OCI-LY3 (cell line): Measurements from ENCODE around the gene OLFM4.

Source experiments
- H2AFZ ChIP-seq: fragments of 200-600, 300-600 bp; shearing (Covaris generic); 2 replicates; pipeline ENCODE4 v1.6.0; 2014; ENCODE audit warnings: antibody characterized with exemption, low read depth, low read length
- H3K27ac ChIP-seq: fragments of 200-600, 300-600 bp; sonication (generic); 2 replicates; pipeline ENCODE4 v1.5.1; 2014; ENCODE audit warnings: mild to moderate bottlenecking, low read length, moderate library complexity, mixed read lengths
- H3K27me3 ChIP-seq: fragments of 200-600, 300-600 bp; sonication (generic); 2 replicates; pipeline ENCODE4 v1.6.1; 2014; ENCODE audit warnings: low read depth, low read length, mixed read lengths
- H3K36me3 ChIP-seq: fragments of 200-600, 300-600 bp; sonication (generic); replicated peaks from 2 replicates; pipeline ENCODE3; 2014; ENCODE audit warnings: low read depth, low read length, mixed read lengths
- H3K4me1 ChIP-seq: fragments of 300-600, 200-600 bp; sonication (generic); 2 replicates; pipeline ENCODE4 v1.6.1; 2014; ENCODE audit warnings: low read length, mixed read lengths
- H3K4me2 ChIP-seq: fragments of 200-600, 300-600 bp; sonication (generic); 2 replicates; pipeline ENCODE4 v1.6.1; 2014; ENCODE audit warnings: low read length, mixed read lengths
- H3K4me3 ChIP-seq: fragments of 300-600, 200-600 bp; sonication (generic); 2 replicates; pipeline ENCODE4 v1.5.1; 2014; ENCODE audit warnings: antibody characterized with exemption, mild to moderate bottlenecking, low read length, moderate library complexity
- H3K79me2 ChIP-seq: fragments of 300-600, 200-600 bp; shearing (Covaris generic); 2 replicates; pipeline ENCODE4 v1.6.1; 2014; ENCODE audit warnings: mild to moderate bottlenecking, low read length, mixed read lengths
- H3K9ac ChIP-seq: fragments of 300-600, 200-600 bp; shearing (Covaris generic); 2 replicates; pipeline ENCODE4 v1.6.0; 2014; ENCODE audit warnings: mild to moderate bottlenecking, low read length, moderate library complexity
- H3K9me3 ChIP-seq: fragments of 200-600, 300-600 bp; shearing (Covaris generic); 2 replicates; pipeline ENCODE4 v1.6.1; 2014; ENCODE audit warnings: low read length, mixed read lengths; ENCODE audit not compliant: insufficient read depth
- H4K20me1 ChIP-seq: fragments of 200-600, 300-600 bp; sonication (generic); 2 replicates; pipeline ENCODE4 v1.6.1; 2016; ENCODE audit warnings: low read length, mixed read lengths; ENCODE audit not compliant: insufficient read depth
- CTCF ChIP-seq: fragments of 200-600, 300-600 bp; sonication (generic); IDR thresholded peaks from 2 replicates; pipeline ENCODE4 v1.5.1; 2014; ENCODE audit warnings: antibody characterized with exemption, low read length, low read depth
- EZH2phosphoT487 ChIP-seq: fragments of 200-600 bp; shearing (Covaris generic); IDR thresholded peaks from 2 replicates; pipeline ENCODE4 v1.6.1; 2018; ENCODE audit warnings: antibody characterized with exemption, mixed run types, low read depth

Gene OLFM4

GRCh38 chr13:53043398-53043797 is 14.8 kb downstream of the OLFM4 start:
- TF ChIP-seq CTCF, result no peak
- TF ChIP-seq EZH2phosphoT487, result no peak
- peaks cover 8% of the 10 kb centered on the region; the same call in 1 of the 2 replicates for H3K4me1 ChIP-seq
- H3K9ac ChIP-seq, result no peak overlapping the region
- no peak overlapping the region for H3K27ac ChIP-seq
- H3K9me3 ChIP-seq, result no peaks in the 10 kb centered on the region
- H3K4me3 ChIP-seq, result no peak overlapping the region
- no peaks in the 10 kb centered on the region for H4K20me1 ChIP-seq
- no peak overlapping the region for H2AFZ ChIP-seq
- H3K79me2 ChIP-seq, result no peaks in the 10 kb centered on the region
- H3K36me3 ChIP-seq, result no peaks in the 10 kb centered on the region
- no peak overlapping the region for H3K4me2 ChIP-seq
- no peaks in the 10 kb centered on the region for H3K27me3 ChIP-seq

- no peaks in the 10 kb centered on the region for H3K79me2 ChIP-seq
- no peak overlapping the region for H3K9ac ChIP-seq
- TF ChIP-seq EZH2phosphoT487, result no peak
- no peak for TF ChIP-seq CTCF
- no peak overlapping the region for H3K4me3 ChIP-seq
- peaks cover 9% of the 10 kb centered on the region; the same call in 1 of the 2 replicates for H3K4me1 ChIP-seq
- H2AFZ ChIP-seq, result no peak overlapping the region
- H3K27ac ChIP-seq, result no peak overlapping the region
- no peak overlapping the region for H3K4me2 ChIP-seq
- no peaks in the 10 kb centered on the region for H3K9me3 ChIP-seq
- no peaks in the 10 kb centered on the region for H3K27me3 ChIP-seq
- no peaks in the 10 kb centered on the region for H3K36me3 ChIP-seq
- H4K20me1 ChIP-seq, result no peaks in the 10 kb centered on the region
Observed at GRCh38 chr13:53045189-53045588, 16.6 kb downstream of the OLFM4 start.

- no peaks in the 10 kb centered on the region for H4K20me1 ChIP-seq
- no peak overlapping the region for H3K27ac ChIP-seq
- no peaks in the 10 kb centered on the region for H3K27me3 ChIP-seq
- H3K4me1 ChIP-seq, result peaks cover 5% of the 10 kb centered on the region; the same call in 1 of the 2 replicates
- H3K4me3 ChIP-seq, result no peak overlapping the region
- no peaks in the 10 kb centered on the region for H3K9me3 ChIP-seq
- H3K36me3 ChIP-seq, result no peaks in the 10 kb centered on the region
- H3K4me2 ChIP-seq, result no peak overlapping the region
- no peak for TF ChIP-seq EZH2phosphoT487
- TF ChIP-seq CTCF, result no peak
- no peak overlapping the region for H3K9ac ChIP-seq
- H3K79me2 ChIP-seq, result no peaks in the 10 kb centered on the region
- no peak overlapping the region for H2AFZ ChIP-seq
Observed at GRCh38 chr13:53048880-53049279, 20.3 kb downstream of the OLFM4 start.

GRCh38 chr13:53050151-53050550 is 21.5 kb downstream of the OLFM4 start:
- no peak overlapping the region for H3K4me3 ChIP-seq
- TF ChIP-seq EZH2phosphoT487 (no peak), CTCF (no peak)
- no peak overlapping the region for H3K27ac ChIP-seq
- no peak overlapping the region for H2AFZ ChIP-seq
- H4K20me1 ChIP-seq, result no peaks in the 10 kb centered on the region
- no peaks in the 10 kb centered on the region for H3K9me3 ChIP-seq
- peaks cover 5% of the 10 kb centered on the region; the same call in 1 of the 2 replicates for H3K4me1 ChIP-seq
- no peaks in the 10 kb centered on the region for H3K36me3 ChIP-seq
- no peak overlapping the region for H3K4me2 ChIP-seq
- no peaks in the 10 kb centered on the region for H3K27me3 ChIP-seq
- H3K9ac ChIP-seq, result no peak overlapping the region
- H3K79me2 ChIP-seq, result no peaks in the 10 kb centered on the region
